Activated CD8-positive, alpha-beta T cell treated with anti-CD3 and anti-CD28 coated beads for 36 hours (primary cell): ENCODE data around the gene CCRL2. TPM values are rescaled to one million over a fixed set of nuclear protein-coding genes. Genes with fewer than 3 reads are reported as not detected.

Experiments used
- ATAC-seq: fragments of 200-7000 bp; cut with Tn5 transposase; one replicate; pipeline ENCODE4 v1.10.0; 2021; ENCODE audit warnings: mild to moderate bottlenecking, moderate library complexity
- CTCF ChIA-PET: fragments of 350-600 bp; sonication (Branson Sonifier 250); formaldehyde crosslinking; loops from one replicate; lab custom pipeline; 2021; ENCODE audit warnings: antibody characterized with exemption; lab: Charles Lee
- POLR2A ChIA-PET: fragments of 350-600 bp; sonication (Branson Sonifier 250); formaldehyde crosslinking; loops from one replicate; lab custom pipeline; 2021; ENCODE audit warnings: antibody characterized with exemption; lab: Charles Lee
- DNase-seq: peaks from one replicate; pipeline ENCODE4 v3.0.0-alpha.2; 2020
- H3K27ac Mint-ChIP-seq: one replicate; pipeline ENCODE4 v1.8.0; 2021; ENCODE audit warnings: mild to moderate bottlenecking, mixed read lengths
- H3K27me3 Mint-ChIP-seq: one replicate; pipeline ENCODE4 v1.8.0; 2021; ENCODE audit warnings: mixed read lengths
- H3K36me3 Mint-ChIP-seq: one replicate; pipeline ENCODE4 v1.8.0; 2021; ENCODE audit warnings: low read depth, mixed read lengths
- H3K4me1 Mint-ChIP-seq: one replicate; pipeline ENCODE4 v1.8.0; 2021; ENCODE audit warnings: low read depth, mixed read lengths
- H3K4me3 Mint-ChIP-seq: one replicate; pipeline ENCODE4 v1.8.0; 2021; ENCODE audit warnings: mild to moderate bottlenecking, moderate library complexity, mixed read lengths
- H3K9me3 Mint-ChIP-seq: one replicate; pipeline ENCODE4 v1.8.0; 2021; ENCODE audit warnings: mixed read lengths
- CTCF ChIP-seq: fragments of 200-600 bp; IDR thresholded peaks from one replicate; pipeline ENCODE4 v1.8.0; 2022; ENCODE audit warnings: antibody characterized with exemption, mild to moderate bottlenecking
- intact Hi-C: fragments of 100-400 bp; cut with micrococcal nuclease; formaldehyde crosslinking; loops from one replicate; pipeline ENCODE4 v1.10.0; 2022
- total RNA-seq, 2 experiments: library from RNA; stranded (reverse); gene quantifications; one replicate each; pipeline ENCODE4 v1.2.3, GENCODE V29; 2021

CCRL2 gene
- total RNA-seq, 2 experiments from 2014 or later, result 2.8 TPM

DNA sequence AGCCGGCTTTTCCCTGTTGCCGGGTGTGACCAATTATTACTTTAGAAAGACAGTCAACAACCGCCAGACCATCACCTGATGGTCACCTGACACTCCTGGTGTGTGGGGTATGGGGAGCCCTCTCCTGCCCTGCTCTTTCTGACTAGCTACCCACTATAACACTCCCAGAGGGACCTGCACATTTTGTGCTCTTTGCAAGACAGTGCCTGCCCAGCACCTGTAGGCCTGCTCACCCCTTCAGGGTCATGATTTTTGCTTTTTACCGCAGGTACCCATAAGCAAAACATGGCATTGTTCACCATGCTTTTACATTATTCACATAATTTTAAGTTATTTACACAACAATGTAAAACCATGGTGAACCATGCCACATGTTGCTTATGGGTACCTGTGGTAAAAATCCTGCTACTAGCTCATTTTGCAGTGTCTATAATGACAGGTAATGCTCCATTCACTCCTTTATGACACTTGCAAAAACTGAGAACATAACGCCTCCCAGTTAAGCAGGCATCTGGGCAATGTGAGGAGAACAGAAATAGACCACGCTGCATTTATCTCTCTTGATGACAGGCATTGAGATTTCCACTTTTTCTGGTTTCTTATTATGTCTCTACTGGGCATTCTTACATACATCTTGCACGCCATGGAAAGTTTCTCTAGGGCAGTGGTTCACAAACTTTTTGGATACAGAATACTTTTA, 9.9 kb downstream of the CCRL2 start:
- ChIA-PET CTCF (interaction anchor here (1.2 to 1.3 kb wide), 2 partner anchors 10 to 71 kb away, joined by 4 to 6 read pairs; partner anchors contain the start of genes CCR5AS and CCRL2), POLR2A (interaction anchor here (1.4 kb wide), 2 partner anchors 9 to 10 kb away, joined by 5 to 7 read pairs; partner anchors contain the start of genes CCR5AS and CCRL2)
- Mint-ChIP-seq H3K9me3 (no peaks in the 10 kb centered on the region), H3K4me3 (no peak overlapping the region), H3K4me1 (peaks cover 15% of the 10 kb centered on the region), H3K27ac (peak overlapping the region; percentile 63), H3K27me3 (no peaks in the 10 kb centered on the region), H3K36me3 (no peaks in the 10 kb centered on the region)
- TF ChIP-seq CTCF, result no peak
- peak; percentile 69 for ATAC-seq
- intact Hi-C loops, result no loop called here
- no peak for DNase-seq

- TF ChIP-seq CTCF, result no peak
- intact Hi-C loops, result no loop called here
- no peak for DNase-seq
- Mint-ChIP-seq H3K9me3 (no peaks in the 10 kb centered on the region), H3K36me3 (no peaks in the 10 kb centered on the region), H3K4me1 (peaks cover 15% of the 10 kb centered on the region), H3K27ac (no peak overlapping the region), H3K27me3 (no peaks in the 10 kb centered on the region), H3K4me3 (no peak overlapping the region)
- POLR2A ChIA-PET, result interaction anchor here (1.4 kb wide), 1 partner anchor 11 kb away, joined by 7 read pairs; the partner anchor contains the start of genes CCR5AS and CCRL2
- no peak for ATAC-seq
- CTCF ChIA-PET, result interaction anchor here (1.2 to 1.3 kb wide), 2 partner anchors 11 to 70 kb away, joined by 4 to 6 read pairs; partner anchors contain the start of genes CCR5AS and CCRL2
Observed at GRCh38 chr3:46417841-46418611, 11.0 kb downstream of the CCRL2 start.

DNA sequence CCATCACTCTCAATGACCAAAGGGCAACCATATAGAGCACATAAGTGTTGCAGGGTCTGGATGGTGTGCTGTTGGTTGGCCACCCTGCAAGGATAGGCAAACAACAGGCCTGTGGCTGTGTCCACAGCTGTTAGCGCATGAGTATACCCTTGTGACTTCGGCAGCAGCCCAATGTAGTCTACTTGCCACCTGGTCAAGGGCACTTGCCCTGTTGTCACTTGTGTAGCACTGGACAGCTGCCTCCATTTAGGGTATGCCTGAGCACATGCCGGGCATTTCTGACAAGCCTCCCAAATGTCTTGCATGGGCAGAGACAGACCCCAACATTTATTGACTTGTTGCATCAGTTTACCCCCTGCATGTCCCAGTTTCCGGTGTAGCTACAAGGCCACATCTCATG, 12.8 kb downstream of the CCRL2 start:
- Mint-ChIP-seq H3K27me3 (no peaks in the 10 kb centered on the region), H3K4me3 (no peak overlapping the region), H3K4me1 (peaks cover 15% of the 10 kb centered on the region), H3K27ac (no peak overlapping the region), H3K9me3 (no peaks in the 10 kb centered on the region), H3K36me3 (no peaks in the 10 kb centered on the region)
- ATAC-seq (no peak), DNase-seq (no peak)
- intact Hi-C loops, result no loop called here
- ChIA-PET CTCF (no interaction called here), POLR2A (interaction anchor here (1.0 kb wide), 1 partner anchor 28 kb away, joined by 4 read pairs; no protein-coding TSS in a partner anchor)
- no peak for TF ChIP-seq CTCF

GRCh38 chr3:46420931-46421330, 13.9 kb downstream of the CCRL2 start:
- H3K9me3 Mint-ChIP-seq, result no peaks in the 10 kb centered on the region
- H3K4me3 Mint-ChIP-seq, result no peak overlapping the region
- no peak overlapping the region for H3K27ac Mint-ChIP-seq
- intact Hi-C loops, result no loop called here
- ChIA-PET POLR2A (no interaction called here), CTCF (interaction anchor here (0.7 to 1.2 kb wide), 2 partner anchors 29 to 118 kb away, joined by 3 to 6 read pairs; no protein-coding TSS in a partner anchor)
- peaks cover 12% of the 10 kb centered on the region for H3K4me1 Mint-ChIP-seq
- DNase-seq (no peak), ATAC-seq (no peak)
- no peaks in the 10 kb centered on the region for H3K36me3 Mint-ChIP-seq
- no peak for TF ChIP-seq CTCF
- no peaks in the 10 kb centered on the region for H3K27me3 Mint-ChIP-seq
